ENCODE measurements around the gene TNFRSF21.

TNFRSF21 gene

DNA sequence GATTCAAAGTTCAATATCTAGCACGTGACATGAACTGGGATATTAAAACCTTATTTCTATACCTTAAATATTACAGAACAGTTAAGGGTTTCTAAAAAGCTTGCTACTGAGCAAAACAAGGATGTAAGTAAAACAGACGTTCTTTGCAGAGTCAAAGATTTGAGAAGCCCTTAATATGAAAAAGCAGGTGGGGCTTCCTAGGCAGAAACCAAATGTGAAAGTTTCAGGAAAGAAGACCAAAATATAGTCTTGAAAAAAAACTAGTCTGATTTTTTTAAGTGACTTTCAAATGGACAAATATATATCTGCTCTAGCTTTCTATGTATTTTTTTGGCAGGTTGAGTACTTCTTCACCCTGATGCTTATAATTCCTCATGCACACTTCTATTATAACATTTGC lies 63.2 kb downstream of the TNFRSF21 start:
- H3K27me3 ChIP-seq (ENCODE audit: control insufficient read depth, insufficient read depth, low read length, poor library complexity, severe bottlenecking): no peaks in the 10 kb centered on the region
- 95 to 98% methylated on average over 1 to 2 of the region's 2 CpGs for WGBS, 2 experiments
- H3K36me3 ChIP-seq (ENCODE audit: control insufficient read depth, insufficient read depth, low read length): no peaks in the 10 kb centered on the region

DNA sequence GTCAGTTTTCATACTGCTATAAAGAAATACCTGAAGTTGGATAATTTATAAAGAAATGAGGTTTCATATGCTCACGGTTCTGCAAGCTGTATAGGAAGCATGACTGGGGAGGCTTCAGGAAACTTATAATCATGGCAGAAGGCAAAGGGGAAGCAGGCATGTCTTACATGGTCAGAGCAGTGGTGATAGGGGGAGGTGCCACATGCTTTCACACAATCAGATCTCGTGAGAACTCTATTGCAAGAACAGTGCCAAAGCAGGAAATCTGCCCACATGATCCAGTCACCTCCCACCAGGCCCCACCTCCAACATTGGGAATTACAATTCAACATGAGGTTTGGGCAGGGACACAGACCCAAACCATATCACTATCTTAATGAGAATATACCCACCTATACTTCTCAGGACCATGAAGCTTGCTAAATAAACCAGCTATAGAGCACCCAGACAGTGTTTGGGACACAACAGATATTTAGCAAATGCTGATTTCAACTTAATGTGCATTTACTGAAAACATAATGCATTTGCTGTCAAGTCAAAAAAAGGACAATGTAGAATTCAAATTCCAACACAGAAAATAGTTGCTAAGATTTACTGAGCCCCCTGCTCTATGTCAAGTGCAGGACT lies 63.8 kb downstream of the TNFRSF21 start:
- no peak overlapping the region for H3K4me3 ChIP-seq (ENCODE audit: insufficient read depth, low read depth, low read length)
- no peaks in the 10 kb centered on the region for H3K27me3 ChIP-seq (ENCODE audit: control insufficient read depth, insufficient read depth, low read length, poor library complexity, severe bottlenecking)
- no peaks in the 10 kb centered on the region for H3K9me3 ChIP-seq (ENCODE audit: control insufficient read depth, low read length)
- no peak overlapping the region for H3K27ac ChIP-seq (ENCODE audit: insufficient read depth, low read depth, low read length, poor library complexity, severe bottlenecking)
- peaks cover 14% of the 10 kb centered on the region for H3K4me1 ChIP-seq (ENCODE audit: control insufficient read depth, insufficient read depth, low read length)
- H3K36me3 ChIP-seq (ENCODE audit: control insufficient read depth, insufficient read depth, low read length): no peaks in the 10 kb centered on the region
- 71 to 85% methylated on average over 2 of the region's 2 CpGs for WGBS, 2 experiments

More for the DNA sequence above, 63.2 kb downstream of the TNFRSF21 start:
- Histone ChIP-seq H3K9me3 (ENCODE audit: control insufficient read depth, low read length) (no peaks in the 10 kb centered on the region), H3K4me1 (ENCODE audit: control insufficient read depth, insufficient read depth, low read length) (peaks cover 14% of the 10 kb centered on the region), H3K27ac (ENCODE audit: insufficient read depth, low read depth, low read length, poor library complexity, severe bottlenecking) (no peak overlapping the region), H3K4me3 (ENCODE audit: insufficient read depth, low read depth, low read length) (no peak overlapping the region)

DNA sequence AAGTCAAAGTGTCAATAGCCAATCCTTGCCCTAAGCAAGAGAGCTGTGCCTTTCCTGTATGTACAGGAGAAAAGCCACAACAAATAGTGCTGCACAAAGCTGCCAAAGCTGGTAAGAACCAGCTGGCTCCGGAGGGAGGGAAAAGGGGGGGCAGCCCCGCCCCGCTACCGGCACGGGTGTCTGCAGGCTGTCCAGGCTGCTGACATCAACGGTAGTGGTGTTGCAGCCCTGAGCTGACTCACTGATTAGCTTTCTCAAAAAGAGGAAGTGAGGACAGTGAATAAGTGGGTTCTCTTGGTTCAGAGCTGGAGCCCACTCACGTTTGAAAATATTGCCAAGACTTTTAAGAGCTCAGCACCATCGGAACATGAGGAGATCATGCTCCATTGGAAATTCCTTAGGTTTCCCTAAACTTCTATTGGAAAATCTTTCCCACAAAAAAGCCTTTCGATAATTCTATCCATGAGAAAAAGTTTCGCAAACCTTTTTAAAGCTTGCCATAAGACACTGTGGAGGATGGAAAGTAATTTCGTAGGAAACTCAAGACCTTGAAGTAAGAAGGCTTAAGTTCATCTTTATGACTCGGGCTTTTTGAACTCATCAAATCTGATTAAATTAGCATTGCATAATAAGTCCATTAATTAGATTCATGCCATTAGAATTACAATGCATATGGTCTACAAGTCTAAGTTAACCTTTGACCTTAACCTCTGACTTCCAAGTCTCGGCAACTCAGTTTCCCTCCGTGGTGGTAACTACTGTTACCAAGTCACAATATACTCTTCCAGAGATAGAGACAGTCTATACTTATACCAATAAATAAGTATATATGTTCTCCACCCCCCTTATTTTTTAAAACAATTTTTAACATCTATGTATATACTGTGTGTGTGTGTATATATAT lies 67.0 kb downstream of the TNFRSF21 start:
- 59 to 68% methylated on average over 13 to 14 of the region's 14 CpGs for WGBS, 2 experiments
- no peak overlapping the region for H3K4me3 ChIP-seq (ENCODE audit: insufficient read depth, low read depth, low read length)
- no peaks in the 10 kb centered on the region for H3K36me3 ChIP-seq (ENCODE audit: control insufficient read depth, insufficient read depth, low read length)
- no peak overlapping the region for H3K27ac ChIP-seq (ENCODE audit: insufficient read depth, low read depth, low read length, poor library complexity, severe bottlenecking)
- peaks cover 14% of the 10 kb centered on the region for H3K4me1 ChIP-seq (ENCODE audit: control insufficient read depth, insufficient read depth, low read length)
- H3K27me3 ChIP-seq (ENCODE audit: control insufficient read depth, insufficient read depth, low read length, poor library complexity, severe bottlenecking): no peaks in the 10 kb centered on the region
- H3K9me3 ChIP-seq (ENCODE audit: control insufficient read depth, low read length): no peaks in the 10 kb centered on the region

DNA sequence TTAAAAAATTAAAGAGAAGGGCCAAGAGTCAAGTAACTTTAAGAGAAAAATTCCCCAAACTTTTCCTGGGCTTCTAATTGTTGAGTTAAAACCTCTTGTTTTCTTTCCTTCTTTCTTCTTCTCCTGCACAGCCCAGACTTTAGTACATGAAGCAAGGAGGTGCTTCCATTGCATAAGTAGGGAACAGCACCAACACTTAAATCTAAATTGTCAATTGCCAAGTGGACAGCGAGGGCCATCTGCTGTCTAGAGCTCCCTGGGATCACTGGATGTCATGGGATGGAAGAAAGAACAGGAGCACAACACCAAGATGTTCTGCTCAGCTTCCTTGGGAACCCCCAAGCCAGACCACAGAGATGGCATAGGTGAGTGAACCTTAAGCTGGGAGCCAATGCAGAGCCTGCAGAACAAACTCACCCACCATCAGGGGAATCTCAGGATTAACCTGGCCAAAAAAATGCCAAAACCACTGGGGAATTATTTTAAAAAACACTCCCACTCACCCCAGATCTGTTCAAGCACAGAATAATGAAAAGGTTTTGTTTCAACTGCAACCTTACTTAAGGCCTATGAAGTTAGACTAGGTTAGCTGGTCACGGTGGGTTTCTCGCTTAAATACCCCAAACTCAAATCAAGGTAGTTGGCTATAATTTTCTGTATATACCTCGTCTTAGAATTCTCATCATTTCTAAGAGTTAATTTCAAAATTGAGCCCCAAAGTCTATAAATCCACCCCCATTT lies 67.8 kb downstream of the TNFRSF21 start:
- no peak overlapping the region for H3K27ac ChIP-seq (ENCODE audit: insufficient read depth, low read depth, low read length, poor library complexity, severe bottlenecking)
- no peaks in the 10 kb centered on the region for H3K27me3 ChIP-seq (ENCODE audit: control insufficient read depth, insufficient read depth, low read length, poor library complexity, severe bottlenecking)
- H3K4me1 ChIP-seq (ENCODE audit: control insufficient read depth, insufficient read depth, low read length): peaks cover 7% of the 10 kb centered on the region
- H3K9me3 ChIP-seq (ENCODE audit: control insufficient read depth, low read length): no peaks in the 10 kb centered on the region
- H3K4me3 ChIP-seq (ENCODE audit: insufficient read depth, low read depth, low read length): no peak overlapping the region
- WGBS, 2 experiments: 92 to 95% methylated on average over 4 of the region's 4 CpGs
- H3K36me3 ChIP-seq (ENCODE audit: control insufficient read depth, insufficient read depth, low read length): no peaks in the 10 kb centered on the region

- no peaks in the 10 kb centered on the region for H3K36me3 ChIP-seq (ENCODE audit: control insufficient read depth, insufficient read depth, low read length)
- no peaks in the 10 kb centered on the region for H3K27me3 ChIP-seq (ENCODE audit: control insufficient read depth, insufficient read depth, low read length, poor library complexity, severe bottlenecking)
- 96 to 98% methylated on average over 5 of the region's 5 CpGs for WGBS, 2 experiments
- peaks cover 7% of the 10 kb centered on the region for H3K4me1 ChIP-seq (ENCODE audit: control insufficient read depth, insufficient read depth, low read length)
- H3K27ac ChIP-seq (ENCODE audit: insufficient read depth, low read depth, low read length, poor library complexity, severe bottlenecking): no peak overlapping the region
- H3K4me3 ChIP-seq (ENCODE audit: insufficient read depth, low read depth, low read length): no peak overlapping the region
- no peaks in the 10 kb centered on the region for H3K9me3 ChIP-seq (ENCODE audit: control insufficient read depth, low read length)
These were observed 69.3 kb downstream of the TNFRSF21 start for GRCh38 chr6:47240277-47240890.

GRCh38 chr6:47239546-47239945 lies 70.2 kb downstream of the TNFRSF21 start:
- no peaks in the 10 kb centered on the region for H3K36me3 ChIP-seq (ENCODE audit: control insufficient read depth, insufficient read depth, low read length)
- no peak overlapping the region for H3K4me3 ChIP-seq (ENCODE audit: insufficient read depth, low read depth, low read length)

DNA sequence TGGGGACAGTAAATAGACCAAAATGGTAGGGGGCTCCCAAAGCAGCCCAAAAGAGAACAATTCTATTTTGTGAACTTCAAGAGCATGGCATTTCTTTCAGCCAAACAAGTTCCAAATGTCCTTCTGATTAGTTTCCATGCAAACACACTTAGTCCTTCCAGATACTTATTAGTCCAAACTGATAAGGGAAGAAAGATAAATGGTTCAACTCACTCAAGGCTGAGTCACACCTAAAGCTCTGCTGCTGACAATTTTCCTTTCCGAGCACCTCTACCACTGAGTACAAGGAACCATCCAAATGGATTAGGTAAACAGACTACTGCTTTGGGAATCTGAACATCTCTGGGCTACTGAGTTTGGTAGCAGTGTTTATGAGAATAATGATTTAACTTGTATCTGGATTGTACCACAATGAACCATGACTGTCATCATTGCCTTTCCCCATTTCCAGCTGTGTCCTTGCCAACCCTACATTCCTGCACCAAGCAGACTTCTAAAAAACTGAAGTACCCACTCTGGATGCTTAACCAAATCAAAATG lies 71.2 kb downstream of the TNFRSF21 start:
- H3K4me3 ChIP-seq (ENCODE audit: insufficient read depth, low read depth, low read length): no peak overlapping the region
- no peaks in the 10 kb centered on the region for H3K9me3 ChIP-seq (ENCODE audit: control insufficient read depth, low read length)
- WGBS, 2 experiments: 91 to 100% methylated on average over 1 of the region's 1 CpG
- H3K27ac ChIP-seq (ENCODE audit: insufficient read depth, low read depth, low read length, poor library complexity, severe bottlenecking): no peak overlapping the region
- H3K36me3 ChIP-seq (ENCODE audit: control insufficient read depth, insufficient read depth, low read length): no peaks in the 10 kb centered on the region
- H3K4me1 ChIP-seq (ENCODE audit: control insufficient read depth, insufficient read depth, low read length): peaks cover 7% of the 10 kb centered on the region
- no peaks in the 10 kb centered on the region for H3K27me3 ChIP-seq (ENCODE audit: control insufficient read depth, insufficient read depth, low read length, poor library complexity, severe bottlenecking)

More at GRCh38 chr6:47239546-47239945, 70.2 kb downstream of the TNFRSF21 start:
- Histone ChIP-seq H3K27ac (ENCODE audit: insufficient read depth, low read depth, low read length, poor library complexity, severe bottlenecking) (no peak overlapping the region), H3K27me3 (ENCODE audit: control insufficient read depth, insufficient read depth, low read length, poor library complexity, severe bottlenecking) (no peaks in the 10 kb centered on the region), H3K9me3 (ENCODE audit: control insufficient read depth, low read length) (no peaks in the 10 kb centered on the region), H3K4me1 (ENCODE audit: control insufficient read depth, insufficient read depth, low read length) (peaks cover 7% of the 10 kb centered on the region)
- WGBS, 2 experiments: 90 to 97% methylated on average over 2 of the region's 2 CpGs

GRCh38 chr6:47237196-47237595 lies 72.5 kb downstream of the TNFRSF21 start:
- 85 to 100% methylated on average over 2 to 4 of the region's 5 CpGs for WGBS, 2 experiments
- H3K36me3 ChIP-seq (ENCODE audit: control insufficient read depth, insufficient read depth, low read length): no peaks in the 10 kb centered on the region

GRCh38 chr6:47235964-47236760 lies 73.5 kb downstream of the TNFRSF21 start:
- 90 to 92% methylated on average over 6 to 8 of the region's 8 CpGs for WGBS, 2 experiments
- no peak overlapping the region for H3K27ac ChIP-seq (ENCODE audit: insufficient read depth, low read depth, low read length, poor library complexity, severe bottlenecking)
- no peak overlapping the region for H3K4me3 ChIP-seq (ENCODE audit: insufficient read depth, low read depth, low read length)
- H3K27me3 ChIP-seq (ENCODE audit: control insufficient read depth, insufficient read depth, low read length, poor library complexity, severe bottlenecking): no peaks in the 10 kb centered on the region
- no peaks in the 10 kb centered on the region for H3K36me3 ChIP-seq (ENCODE audit: control insufficient read depth, insufficient read depth, low read length)
- H3K9me3 ChIP-seq (ENCODE audit: control insufficient read depth, low read length): no peaks in the 10 kb centered on the region
- no peaks in the 10 kb centered on the region for H3K4me1 ChIP-seq (ENCODE audit: control insufficient read depth, insufficient read depth, low read length)

More at GRCh38 chr6:47237196-47237595, 72.5 kb downstream of the TNFRSF21 start:
- no peaks in the 10 kb centered on the region for H3K9me3 ChIP-seq (ENCODE audit: control insufficient read depth, low read length)
- H3K4me1 ChIP-seq (ENCODE audit: control insufficient read depth, insufficient read depth, low read length): no peaks in the 10 kb centered on the region
- H3K27ac ChIP-seq (ENCODE audit: insufficient read depth, low read depth, low read length, poor library complexity, severe bottlenecking): no peak overlapping the region
- no peak overlapping the region for H3K4me3 ChIP-seq (ENCODE audit: insufficient read depth, low read depth, low read length)
- H3K27me3 ChIP-seq (ENCODE audit: control insufficient read depth, insufficient read depth, low read length, poor library complexity, severe bottlenecking): no peaks in the 10 kb centered on the region

All from ectodermal cell (in vitro differentiated cells).